Activated CD8-positive, alpha-beta memory T cell treated with anti-CD3 and anti-CD28 coated beads, Interleukin-2, amount 50 U/mL, for 24 hours (primary cell): Measurements from ENCODE around the gene PCBP4.

ENCODE experiments used
- DNase-seq: peaks from one replicate; pipeline ENCODE4 v3.0.0-alpha.2; 2020; ENCODE audit errors: extremely low read depth

PCBP4 gene

DNA sequence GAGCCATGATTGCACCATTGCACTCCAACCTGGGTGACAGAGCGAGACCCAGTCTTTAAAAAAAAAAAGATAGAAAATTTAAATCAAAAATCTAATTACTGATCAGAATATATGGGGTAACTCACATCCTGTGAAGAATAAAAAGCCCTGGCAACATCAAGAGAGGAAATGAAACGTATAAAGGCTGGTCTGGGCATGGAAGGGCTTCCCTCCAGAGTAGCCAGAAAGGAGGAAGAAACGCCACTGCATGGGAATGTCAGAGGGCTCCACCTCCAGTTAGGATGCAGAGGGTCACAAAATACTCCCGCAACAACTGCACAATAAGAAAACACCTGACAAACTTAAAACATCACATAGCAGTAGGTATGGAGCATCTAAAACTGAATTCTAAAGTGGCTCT lies 59.2 kb downstream of the PCBP4 start:
- no peak for DNase-seq
